Activated CD4-positive, CD25-positive, alpha-beta regulatory T cell treated with anti-CD3 and anti-CD28 coated beads, Interleukin-2, amount 50 U/mL, for 16 hours (primary cell): ENCODE measurements around the gene DYTN.
A peak's percentile ranks its signal among the peaks of the same experiment; 100 is the strongest.
"Not testable (repeated sequence)": the region's sequence is repeated elsewhere in the genome, so short reads cannot be mapped to it uniquely, and the experiment has no call there.

ENCODE experiments used
- DNase-seq: peaks from one replicate; pipeline ENCODE4 v3.0.0-alpha.2; 2020; ENCODE audit warnings: low read depth, low spot score

The DYTN gene, protein sequence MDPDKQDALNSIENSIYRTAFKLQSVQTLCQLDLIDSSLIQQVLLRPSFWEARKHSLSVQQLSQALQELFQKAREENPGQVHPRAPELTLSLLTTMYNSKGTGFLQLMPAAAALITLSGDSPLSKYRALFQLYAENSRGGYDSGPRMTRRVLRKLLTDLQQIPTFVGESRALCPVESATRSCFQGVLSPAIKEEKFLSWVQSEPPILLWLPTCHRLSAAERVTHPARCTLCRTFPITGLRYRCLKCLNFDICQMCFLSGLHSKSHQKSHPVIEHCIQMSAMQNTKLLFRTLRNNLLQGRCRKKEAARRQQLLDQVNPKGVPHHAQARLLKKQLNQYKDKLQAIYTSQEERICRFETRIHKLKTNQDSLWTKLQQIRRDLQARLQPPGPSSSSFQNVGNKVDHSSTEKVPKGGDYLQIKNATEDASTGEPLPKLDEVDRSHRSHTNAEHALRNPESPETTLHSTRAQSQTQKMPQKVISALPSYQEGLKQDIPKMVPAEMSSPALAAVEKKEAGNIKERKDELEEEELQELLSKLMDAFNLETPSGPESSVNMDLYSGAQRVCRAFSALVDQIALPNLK

DNA sequence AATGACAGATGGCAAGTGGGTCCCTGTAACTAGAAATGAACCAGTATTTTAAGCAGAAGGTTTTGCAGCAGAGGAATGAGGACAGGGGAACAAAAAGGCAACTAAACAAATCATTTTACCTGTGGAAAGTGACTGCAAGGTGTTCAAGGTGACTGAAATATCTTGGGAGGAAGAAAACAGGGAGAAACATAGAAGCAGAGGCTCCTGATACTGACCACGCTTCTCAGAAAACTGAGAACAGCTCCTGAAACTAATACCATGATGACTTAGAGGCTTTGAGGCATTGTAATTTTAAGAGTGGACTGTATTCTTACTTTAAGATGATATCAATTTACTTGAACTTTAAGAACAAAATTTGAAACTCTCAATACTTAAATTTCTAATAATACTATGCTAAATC is at the start of gene DYTN:
DYTN (minus strand) TSS at position 101 of the 400 bp plus-strand sequence. CDS start 117 bp downstream, outside the sequence.
- no peak for DNase-seq

DNA sequence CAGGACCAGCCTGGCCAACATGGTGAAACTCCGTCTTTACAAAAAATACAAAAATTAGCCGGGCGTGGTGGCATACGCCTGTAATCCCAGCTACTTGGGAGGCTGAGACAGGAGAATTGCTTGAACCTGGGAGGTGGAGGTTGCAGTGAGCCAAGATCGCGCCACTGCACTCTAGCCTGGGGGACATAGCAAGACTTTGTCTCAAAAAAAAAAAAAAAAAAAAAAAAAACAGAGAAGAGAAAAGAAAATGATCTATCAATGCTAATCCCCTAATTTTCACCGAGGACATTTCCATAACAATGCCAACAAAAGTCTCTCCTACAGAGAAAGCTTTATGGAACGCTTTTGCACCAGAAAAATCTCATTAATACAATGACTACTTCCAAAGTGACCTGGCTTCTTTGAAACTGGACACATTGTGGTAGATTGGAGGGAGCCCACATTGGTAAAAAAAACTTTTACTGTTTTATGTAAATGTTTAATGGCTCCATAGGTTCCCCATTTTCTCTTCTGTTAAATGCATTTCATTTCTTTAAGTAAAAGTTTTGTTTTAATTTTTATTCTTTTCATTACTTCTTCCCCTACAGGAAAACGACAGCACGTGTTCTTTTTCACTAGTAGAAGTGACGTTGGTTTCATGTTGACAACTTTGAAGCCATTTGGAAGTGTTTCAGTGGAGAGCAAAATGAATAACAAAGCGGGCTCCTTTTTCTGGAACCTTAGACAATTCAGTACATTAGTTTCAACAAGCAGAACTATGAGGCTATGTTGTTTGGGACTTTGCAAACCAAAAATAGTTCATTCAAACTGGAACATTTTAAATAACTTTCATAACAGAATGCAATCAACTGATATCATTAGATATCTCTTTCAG is 48.1 kb upstream of the DYTN start:
- no peak for DNase-seq

DNA sequence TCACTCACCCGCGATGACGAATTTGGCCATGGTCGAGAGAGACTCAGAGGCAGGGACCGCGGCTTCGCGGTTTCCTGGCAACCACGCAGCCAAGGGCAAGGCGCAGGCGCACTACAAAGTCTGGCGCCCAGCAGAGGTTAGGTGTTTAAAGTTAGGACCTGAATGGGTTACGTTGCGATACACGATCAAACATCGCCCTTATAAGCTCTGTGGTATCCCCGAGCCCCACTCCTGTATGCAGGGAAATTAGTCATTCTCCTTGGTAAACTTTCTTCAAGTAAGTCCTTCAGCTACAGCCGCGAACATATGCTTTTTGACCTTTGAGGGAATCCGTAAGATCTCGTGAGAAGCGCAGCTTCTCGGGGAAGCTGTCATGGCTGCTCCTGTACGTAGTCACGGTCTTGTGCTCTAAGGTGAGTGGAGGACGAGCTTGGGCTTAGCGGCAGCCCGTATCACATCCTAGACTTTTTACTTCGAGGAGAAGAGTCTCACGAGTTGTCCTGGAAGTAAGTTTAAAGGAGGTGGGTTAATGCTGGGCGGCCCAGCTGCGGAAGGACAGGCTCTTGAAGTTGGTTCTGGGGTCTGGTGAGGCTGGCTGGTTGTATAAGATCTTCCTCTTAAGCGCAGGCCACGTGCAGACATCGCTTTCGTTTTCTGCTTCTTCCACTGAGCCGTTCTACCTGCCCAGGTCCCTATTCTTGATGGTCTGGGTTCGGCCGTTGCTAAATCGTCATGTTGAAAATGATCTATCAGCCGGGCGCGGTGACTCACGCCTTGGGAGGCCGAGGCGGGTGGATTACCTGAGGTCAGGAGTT is 47.3 kb upstream of the DYTN start, which contains the start of the genes FASTKD2 and MDH1B:
FASTKD2 (plus strand) TSS at position 365 of the 815 bp plus-strand sequence. CDS start 1,088 bp downstream, outside the sequence.
MDH1B (minus strand) TSS at position 87 of the 815 bp plus-strand sequence; CDS start at position 30, 57 bp downstream.
- peak; percentile 62 for DNase-seq

DNA sequence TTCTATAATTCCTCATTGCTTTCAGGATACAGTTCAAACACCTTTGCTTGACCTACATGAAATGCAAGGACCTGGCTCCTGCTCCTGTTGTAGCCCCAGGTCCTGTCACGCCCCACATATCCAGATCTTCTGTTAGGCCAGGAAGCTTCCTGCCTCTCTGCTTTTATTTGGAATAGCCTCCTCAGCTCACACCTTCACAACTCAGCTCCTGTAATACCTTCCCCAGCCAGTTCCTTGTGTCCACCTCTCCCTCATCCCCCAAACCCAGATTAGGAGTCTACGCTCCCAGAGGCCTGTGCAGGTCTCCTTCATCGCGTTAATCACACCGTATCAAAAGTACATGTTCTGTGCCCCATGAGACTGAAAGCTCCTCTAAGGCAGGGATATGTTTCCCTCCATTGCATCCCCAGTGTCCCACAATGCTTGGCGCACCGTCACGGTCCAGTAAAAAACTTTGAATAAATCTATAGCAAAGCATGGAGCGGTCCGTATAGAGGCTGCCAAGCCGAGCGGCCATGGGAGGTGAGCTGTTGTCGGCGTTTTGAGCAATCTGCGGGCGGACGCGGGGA is 46.6 kb upstream of the DYTN start:
- no peak for DNase-seq

- no peak for DNase-seq
These were observed 38.6 kb upstream of the DYTN start for GRCh38 chr2:206756816-206757215.

DNA sequence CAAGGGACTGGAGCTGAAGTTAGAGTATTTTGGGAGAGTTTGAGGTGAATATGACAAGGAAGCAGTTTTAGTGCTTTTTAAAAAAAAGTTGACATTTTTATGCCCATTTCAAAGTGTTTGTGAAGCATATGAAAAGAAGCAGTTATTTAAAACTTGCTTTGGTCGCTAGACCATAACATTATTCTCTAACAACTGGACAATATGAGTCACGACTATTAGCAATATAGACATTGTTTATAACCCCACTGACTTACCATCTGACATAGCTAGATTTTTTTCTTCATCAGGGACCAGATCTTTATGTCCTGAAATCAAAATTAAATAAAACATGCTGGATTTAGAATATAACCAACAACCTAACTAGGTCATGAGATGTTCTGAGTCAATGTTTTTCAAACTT is 22.6 kb upstream of the DYTN start:
- no peak for DNase-seq

DNA sequence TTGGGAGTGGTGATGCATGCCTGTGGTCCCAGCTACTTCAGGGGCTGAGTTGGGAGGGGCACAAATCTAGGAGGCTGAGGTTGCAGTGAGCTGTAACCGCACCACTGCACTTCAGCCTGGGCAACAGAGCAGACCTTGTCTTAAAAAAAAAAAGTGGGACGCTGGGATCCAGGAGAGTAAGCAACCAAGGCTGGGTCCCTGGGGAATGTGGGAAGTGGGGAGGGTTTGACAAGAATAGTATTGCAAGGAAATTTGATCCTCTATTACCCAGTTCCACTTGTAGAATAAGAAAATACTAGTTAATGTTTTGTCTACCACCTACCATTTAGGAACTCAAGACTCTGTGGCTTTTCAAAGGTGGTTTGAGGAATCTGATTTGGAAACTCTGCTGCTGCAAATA is 21.1 kb upstream of the DYTN start:
- no peak for DNase-seq

DNA sequence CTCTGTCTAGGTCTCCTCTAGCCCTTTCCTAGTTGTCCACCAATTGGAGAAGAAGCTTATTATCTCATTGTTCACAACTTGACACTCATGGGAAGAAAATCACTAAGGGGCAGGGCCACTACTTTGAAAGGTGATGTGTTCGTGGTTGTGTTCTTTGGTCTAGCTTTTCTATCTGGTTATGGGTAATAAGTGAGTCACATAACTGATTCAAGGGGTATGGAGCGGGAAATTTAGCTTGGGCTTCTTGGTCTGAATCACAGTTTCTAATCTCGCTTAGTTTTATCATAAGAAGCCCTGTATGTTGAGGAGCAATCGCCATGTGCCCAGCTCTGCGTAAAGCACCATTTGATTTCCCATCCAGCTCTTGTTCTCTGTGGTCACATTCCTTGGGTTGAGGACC is 18.7 kb upstream of the DYTN start:
- no peak for DNase-seq

DNA sequence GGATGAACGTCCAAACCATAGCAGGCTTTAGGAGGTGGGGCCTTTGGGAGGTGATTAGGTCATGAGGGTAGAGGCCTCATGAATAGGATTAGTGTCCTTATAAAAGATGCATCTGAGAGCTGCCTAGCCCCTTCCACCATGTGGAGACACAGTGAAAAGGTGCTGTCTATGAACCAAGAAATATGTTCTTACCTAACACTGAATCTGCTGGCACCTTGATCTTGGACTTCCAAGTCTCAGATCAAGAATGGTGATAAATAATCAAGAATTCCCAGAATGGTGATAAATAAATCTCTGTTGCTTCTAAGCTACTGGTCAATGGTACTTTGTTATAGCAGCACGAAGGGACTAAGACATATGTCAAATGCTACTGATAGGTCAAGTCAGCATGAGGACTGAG is 15.1 kb upstream of the DYTN start:
- DNase-seq, result no peak

GRCh38 chr2:206728277-206729199 is 10.3 kb upstream of the DYTN start:
- no peak for DNase-seq

DNA sequence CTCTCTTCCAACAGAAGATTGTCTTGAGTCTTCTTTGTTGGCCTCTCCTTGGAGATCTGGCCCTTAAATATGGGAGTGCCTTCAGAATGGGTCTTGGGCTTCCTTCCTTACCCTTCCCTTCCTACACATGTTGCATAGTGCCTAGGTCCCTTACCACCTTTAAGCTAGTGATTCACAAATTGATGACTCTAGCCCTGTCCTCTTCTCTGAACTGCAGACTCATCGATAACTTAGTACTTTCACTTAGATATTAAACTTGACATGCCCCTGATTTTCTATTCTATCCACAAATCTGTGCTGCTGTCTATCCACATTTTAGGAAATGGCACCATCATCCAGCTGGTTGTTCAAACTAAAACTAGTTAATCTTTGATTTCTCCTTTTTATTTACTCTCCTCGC is 9.1 kb upstream of the DYTN start:
- no peak for DNase-seq

DNA sequence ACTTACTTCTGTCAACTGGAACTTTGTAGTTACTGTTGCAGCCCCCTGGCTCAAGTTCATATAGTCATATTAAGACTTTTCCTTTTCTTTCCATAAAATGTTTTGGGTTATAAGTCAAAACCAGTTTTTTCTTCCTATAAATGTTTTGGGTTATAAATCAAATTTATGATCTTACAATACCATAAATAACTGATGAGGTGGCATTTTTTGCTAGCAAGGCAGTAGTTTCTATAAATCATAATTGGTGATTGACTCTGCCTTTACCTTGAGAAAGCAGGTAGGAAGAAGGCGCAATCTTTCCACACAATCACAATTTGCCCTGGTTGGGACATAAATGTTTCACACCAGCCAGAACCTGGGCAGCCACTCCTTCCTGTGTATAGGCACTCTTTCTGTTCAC is 5.1 kb upstream of the DYTN start:
- no peak for DNase-seq

DNA sequence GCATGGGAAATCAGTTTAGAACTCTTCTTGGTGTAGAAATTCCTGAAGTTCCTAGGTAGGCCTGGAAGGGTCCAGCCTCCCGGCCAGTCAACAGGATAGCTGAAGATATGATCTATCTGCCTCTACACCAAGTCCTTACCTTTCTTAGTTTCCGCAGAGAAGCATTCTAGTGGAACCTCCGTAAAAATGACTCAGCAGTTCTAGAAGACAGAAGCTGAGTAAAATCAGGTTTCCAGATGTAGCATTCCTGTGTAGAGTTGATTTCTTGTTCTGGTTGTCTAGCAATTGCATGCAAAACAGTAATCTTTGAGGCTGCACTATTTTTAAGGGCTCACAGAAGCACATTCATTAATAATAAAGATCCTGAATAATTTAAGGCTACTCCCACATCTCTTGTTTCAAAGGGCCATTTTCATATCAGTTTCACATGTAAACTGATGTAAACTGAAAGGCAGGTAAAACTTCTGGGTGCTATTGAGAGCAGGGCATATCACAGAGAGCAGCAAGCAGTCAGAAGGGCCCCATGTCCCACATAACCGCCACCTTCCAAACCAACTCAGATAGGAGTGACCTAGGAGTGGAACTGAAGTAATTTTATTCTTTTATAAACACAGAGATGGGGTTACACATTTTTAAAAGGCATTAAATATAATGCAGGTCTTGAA is 3.2 kb upstream of the DYTN start:
- no peak for DNase-seq

GRCh38 chr2:206716623-206717022 is 1.6 kb downstream of the DYTN start:
- no peak for DNase-seq

DNA sequence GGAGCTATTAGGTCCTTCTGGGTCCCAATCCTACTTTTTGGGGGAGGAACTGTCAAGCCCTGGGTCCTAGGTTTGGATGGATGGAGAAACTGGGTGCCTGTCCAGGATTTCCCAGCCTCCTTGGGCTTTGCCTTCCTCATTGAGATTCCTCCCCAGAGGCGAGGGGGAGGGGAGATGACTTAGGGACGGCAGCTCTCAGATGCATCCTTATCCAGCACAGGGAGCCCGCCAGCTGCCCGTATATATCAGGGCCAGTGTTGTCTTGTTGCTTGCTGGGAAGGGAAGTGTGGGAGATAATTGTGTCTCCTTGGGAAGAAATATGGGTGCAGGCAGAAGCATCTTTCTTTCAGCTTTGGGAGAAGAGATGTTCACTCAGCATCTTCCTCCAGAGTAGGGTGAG is 3.0 kb downstream of the DYTN start:
- not testable (repeated sequence) for DNase-seq

DNA sequence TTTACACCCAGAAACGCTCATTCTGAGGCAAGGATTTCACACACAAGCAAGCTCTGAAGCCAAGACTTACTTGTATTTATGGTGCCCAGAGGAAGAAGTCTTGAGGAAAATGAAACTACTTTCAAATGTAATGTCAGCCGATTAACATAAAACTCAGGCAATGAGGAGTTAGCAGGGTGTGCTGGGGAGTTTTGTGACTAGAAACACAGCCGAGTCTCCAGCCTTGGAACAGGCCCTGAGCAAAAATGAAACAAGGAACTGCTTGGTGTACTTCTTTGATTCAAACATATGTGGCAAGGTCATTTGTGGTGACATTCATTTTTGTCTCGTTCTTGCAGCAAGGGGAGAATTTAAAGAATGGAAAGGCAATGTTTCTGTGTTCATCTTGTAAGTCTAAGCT is 4.5 kb downstream of the DYTN start:
- no peak for DNase-seq

DNA sequence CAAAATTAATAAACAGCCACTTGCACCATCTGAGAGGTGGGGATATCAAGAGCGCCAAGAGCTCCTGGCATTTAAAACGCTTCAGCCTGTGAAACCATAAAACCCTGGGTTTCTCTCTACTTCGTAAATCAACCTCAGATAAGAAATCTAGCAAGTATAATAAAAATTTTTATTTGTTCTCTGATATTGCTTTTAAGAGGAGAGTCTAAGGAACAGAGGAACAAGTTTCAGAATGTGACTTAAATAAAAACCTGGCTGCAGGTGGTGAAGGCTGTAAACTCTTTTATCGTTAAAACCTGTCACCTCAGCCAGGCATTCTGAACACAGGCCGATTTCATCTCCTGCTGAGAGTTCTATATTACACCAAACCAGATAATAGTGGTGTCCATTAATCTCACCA is 9.9 kb downstream of the DYTN start:
- no peak for DNase-seq

- DNase-seq, result no peak
These were observed 11.0 kb downstream of the DYTN start for GRCh38 chr2:206707164-206707701.
